NCI-H1048 (cell line): ENCODE data around the gene ARID5B.

Source experiments
- DNase-seq: peaks from one replicate; lab custom pipeline; 2025; lab: John Stamatoyannopoulos, UW

The ARID5B gene

GRCh38 chr10:62103857-62104256, 202.4 kb downstream of the ARID5B start:
- DNase-seq = no peak

DNA sequence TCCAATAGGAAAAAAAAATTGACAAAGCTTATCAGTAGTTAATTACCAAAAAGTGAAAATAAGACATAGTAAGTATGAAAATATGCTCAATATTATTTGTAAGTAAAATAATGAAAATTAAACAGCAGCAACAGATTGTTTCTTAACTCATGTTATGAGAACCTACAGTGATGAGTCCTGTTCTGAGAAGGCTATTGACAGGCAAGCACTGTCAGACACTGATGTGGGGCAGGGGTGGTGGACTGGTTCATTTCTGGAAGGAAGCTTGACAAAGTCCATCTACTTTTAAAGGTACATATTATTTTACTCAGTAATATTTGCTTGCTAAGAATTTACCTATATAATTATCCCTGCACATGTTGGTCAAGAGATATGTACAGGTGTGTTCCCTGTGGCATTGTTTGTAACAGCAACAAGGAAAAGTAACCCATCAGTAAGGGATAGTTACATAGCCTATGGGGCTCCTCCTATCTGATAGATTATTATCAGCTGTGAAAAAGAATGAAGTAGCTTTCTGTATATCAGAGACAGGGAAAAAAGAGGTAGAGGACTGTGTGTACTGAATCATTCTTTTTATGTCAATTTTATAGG, 205.5 kb downstream of the ARID5B start:
- DNase-seq = no peak

DNA sequence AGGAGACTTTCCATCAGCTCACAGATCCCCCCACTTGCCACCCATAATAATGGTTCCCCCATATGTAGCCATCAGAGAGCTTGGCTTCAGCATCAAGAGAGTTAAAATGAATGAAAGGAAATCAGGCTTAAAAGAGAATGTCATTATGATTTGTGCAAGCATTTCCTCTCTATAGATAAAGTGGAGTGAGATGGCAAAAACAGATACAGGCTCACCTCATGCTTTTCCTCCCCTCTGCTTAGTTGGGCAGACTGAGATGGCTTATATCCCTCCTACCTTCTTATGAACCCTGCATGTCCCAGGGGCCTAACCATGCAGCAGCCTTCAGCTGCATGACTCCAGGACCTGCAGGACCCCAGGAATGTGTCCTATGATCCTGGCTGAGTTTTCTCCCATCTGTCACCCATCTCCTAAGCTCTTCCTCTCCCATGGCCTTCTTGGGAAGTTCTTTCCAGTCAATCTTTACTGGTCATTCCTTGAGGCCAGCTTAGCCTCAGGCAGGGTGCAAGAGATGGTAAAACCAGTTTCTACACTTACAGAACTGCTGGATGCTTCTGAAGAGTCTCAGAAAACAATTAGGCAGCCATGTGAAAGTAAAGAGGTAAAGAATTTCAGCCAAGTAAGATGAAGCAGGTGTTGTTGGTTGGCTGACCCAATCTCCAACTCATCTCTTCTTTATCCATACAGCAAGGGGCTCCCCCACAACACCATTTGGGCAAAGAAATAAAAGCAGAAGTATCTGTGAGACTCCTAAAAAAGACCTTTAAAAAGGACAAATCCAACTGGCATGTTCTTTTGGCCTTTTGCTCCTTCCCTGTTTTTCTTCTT, 207.5 kb downstream of the ARID5B start:
- no peak for DNase-seq

DNA sequence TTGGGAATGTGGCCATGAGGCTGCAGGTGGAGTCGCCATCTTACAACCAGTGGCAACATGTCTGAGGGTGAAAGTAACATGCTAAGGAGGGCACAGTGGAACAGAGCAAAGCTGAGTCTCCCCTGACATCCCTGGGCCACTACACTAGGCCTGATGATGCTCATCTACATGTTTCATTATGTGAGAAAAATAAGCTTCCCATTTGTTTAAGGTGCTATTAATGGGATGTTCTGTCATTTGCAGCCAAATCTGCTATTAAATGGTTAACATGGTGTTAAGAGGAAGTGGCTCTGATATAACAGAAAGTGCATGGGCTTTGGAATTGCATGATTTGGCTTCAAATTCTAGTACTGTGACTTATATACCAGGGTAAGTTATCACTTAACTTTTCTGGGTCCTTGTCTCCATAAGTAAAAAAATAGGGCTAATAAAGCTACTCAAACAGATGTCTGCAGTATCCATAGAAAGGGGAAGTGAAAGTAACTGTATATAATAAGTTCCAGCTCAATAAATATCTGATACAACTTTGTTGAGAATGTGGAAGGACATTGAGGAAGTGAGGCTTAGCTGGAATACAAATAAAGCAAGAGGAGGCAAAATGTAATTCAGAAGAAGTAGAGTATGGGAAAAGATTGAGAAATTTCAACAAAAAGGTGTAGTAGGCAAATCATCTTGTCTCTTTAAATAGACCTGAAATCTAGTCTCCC, 208.2 kb downstream of the ARID5B start:
- no peak for DNase-seq

GRCh38 chr10:62112300-62112699, 210.8 kb downstream of the ARID5B start:
- DNase-seq = no peak

- DNase-seq = no peak
These were observed 211.5 kb downstream of the ARID5B start for GRCh38 chr10:62112963-62113362.

DNA sequence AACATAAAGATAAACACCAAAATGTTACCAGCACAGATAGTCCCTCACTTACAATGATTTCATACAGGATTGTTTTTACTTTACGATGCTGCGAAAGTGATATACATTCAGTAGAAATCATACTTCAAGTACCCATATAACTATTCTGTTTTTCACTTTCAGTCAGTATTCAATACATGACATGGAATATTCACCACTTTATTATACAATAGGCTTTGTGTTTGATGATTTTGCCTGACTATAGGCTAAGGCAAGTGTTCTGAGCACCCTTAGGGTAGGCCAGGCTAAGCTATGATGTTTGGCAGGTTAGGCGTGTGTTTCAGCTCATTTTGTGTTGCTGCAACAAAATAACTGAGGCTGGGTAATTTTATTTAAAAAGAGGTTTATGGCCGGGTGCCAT, 212.2 kb downstream of the ARID5B start:
- DNase-seq = no peak

DNA sequence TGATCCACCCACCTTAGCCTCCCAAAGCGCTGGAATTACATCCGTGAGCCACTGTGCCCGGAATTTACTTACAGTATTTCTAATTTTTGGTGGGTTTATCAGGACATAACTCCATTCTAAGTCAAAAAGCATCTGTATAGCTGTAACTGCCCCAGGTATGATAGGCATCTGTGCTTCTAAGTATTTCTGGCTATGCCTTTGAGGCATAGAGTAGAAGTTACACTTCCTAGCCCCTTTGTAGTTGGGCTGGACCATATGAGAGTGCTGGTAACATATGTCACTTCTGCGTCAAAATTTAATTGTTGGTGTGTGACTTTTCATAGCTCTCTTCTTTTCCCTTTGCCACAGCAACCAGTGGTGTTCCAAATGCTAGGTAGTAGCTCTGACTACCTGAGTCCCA, 213.8 kb downstream of the ARID5B start:
- no peak for DNase-seq

DNA sequence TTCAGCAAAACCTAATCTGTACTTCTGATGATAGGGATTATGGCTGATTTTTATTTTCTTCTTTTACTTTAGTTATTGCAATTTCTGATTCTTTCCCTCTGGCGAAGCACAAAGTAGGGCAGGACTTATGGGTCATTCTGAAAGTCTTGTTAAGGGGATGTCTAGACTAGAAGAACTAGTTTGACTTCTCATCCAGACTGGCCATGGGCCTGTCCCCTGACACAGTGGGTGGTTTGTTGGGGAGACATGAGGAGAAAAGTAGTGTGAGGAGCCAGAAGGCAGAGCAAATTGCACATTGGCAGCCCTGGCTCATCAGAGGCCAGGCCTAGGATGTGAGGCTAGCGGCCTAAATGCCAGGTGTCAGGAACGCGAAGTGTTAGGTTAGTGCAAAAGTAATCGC, 214.3 kb downstream of the ARID5B start:
- DNase-seq = no peak

- DNase-seq = no peak
These were observed 215.4 kb downstream of the ARID5B start for GRCh38 chr10:62116896-62117295.

DNA sequence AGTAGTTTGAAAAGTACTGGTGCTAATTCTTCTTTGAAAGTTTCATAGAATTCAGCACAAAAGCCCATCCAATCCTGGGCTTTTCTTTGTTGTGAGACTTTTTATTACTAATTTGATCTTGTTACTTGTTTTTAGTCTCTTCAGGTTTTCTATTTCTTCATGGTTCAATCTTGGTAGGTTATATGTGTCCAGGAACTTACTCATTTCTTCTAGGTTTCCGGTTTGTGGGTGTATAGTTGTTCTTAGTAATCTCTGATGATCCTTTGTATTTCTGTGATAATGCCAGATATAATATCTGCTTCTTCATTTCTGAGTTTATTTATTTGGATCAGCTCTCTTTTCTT, 219.7 kb downstream of the ARID5B start:
- DNase-seq = no peak

DNA sequence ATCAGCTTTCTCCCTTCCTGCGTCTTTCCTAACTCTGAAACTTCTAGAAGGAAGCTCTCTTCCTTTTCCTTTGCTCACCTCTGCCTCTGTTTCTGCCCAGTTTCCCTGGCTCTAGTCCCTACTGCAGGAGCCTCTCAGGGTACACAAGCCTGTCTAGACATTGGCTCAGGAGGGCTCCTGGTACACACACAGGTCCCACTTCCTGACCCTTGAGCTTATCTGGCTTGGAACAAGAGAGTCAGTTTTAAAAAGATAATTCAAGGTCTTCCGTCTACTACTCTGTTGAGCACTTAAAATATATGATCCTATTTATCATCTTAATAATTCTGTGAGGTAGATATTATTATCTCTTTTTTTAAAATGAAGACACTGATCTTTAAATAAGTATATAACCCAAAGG, 226.5 kb downstream of the ARID5B start:
- no peak for DNase-seq

DNA sequence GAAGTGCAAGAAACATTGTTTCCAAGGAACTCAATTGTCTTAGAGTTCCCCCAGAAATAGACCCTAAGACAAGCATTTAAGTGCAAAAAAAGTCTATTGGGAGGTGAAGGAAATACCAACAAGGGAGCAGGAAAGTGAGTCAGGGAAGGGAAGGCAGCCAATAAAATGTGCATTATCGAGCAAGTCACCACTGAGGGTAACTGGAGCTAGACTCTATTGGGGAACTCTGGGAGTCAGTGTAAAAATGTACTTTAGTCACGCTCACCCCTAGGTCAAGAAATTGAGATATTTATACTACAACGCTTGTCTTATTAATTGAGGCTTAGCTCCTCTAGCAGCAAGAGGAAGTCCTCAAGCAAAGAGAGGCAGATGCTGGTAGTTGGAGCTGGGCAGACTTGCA, 229.4 kb downstream of the ARID5B start:
- DNase-seq = no peak

DNA sequence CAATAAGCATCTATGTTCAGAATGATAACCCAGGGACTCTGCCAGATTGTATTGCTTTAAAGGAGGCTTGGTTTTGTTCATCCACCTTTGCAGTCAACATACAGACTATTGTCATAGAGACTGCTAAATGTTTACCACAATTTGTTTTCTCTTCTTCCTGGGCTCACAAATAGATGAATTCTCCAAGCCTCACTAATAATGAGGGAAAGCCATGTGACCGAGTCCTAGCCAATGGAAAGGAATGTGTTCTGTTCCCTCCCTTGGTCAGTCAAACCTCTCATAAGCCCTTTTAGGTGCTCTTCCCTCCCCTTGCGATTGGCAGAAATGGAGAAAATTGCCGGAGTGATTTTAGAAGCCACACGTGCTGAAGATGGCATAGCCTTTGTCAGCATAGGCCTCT, 230.2 kb downstream of the ARID5B start:
- DNase-seq = no peak

- no peak for DNase-seq
These were observed 232.1 kb downstream of the ARID5B start for GRCh38 chr10:62133618-62134017.

GRCh38 chr10:62136931-62137330, 235.4 kb downstream of the ARID5B start:
- no peak for DNase-seq
